HG02852 (cell line): ENCODE measurements around the gene NOL4L.
"Not testable (repeated sequence)": the region's sequence is repeated elsewhere in the genome, so short reads cannot be mapped to it uniquely, and the experiment has no call there.

Experiments used
- ATAC-seq: cut with Tn5 transposase; IDR thresholded peaks from one replicate; pipeline ENCODE4 v1.9.1; 2021; ENCODE audit warnings: mild to moderate bottlenecking, moderate library complexity; ENCODE audit not compliant: unreplicated experiment

The NOL4L gene

GRCh38 chr20:32476684-32477593 lies 108.2 kb downstream of the NOL4L start:
- ATAC-seq, result no peak

GRCh38 chr20:32474967-32475811 lies 109.9 kb downstream of the NOL4L start:
- no peak for ATAC-seq

- ATAC-seq, result no peak
Observed at GRCh38 chr20:32474717-32474966, 110.5 kb downstream of the NOL4L start.

GRCh38 chr20:32474009-32474716 lies 111.0 kb downstream of the NOL4L start:
- no peak for ATAC-seq

- ATAC-seq, result no peak
Observed at GRCh38 chr20:32473231-32474008, 111.7 kb downstream of the NOL4L start.

- ATAC-seq, result no peak
Observed at GRCh38 chr20:32472581-32473207, 112.4 kb downstream of the NOL4L start.

- ATAC-seq, result no peak
Observed at GRCh38 chr20:32470940-32471339, 114.2 kb downstream of the NOL4L start.

GRCh38 chr20:32470025-32470861 lies 114.9 kb downstream of the NOL4L start:
- no peak for ATAC-seq

- ATAC-seq, result no peak
Observed at GRCh38 chr20:32468860-32469259, 116.3 kb downstream of the NOL4L start.

- ATAC-seq, result no peak
Observed at GRCh38 chr20:32468313-32468640, 116.9 kb downstream of the NOL4L start.

GRCh38 chr20:32467506-32468312 lies 117.4 kb downstream of the NOL4L start:
- ATAC-seq, result no peak

GRCh38 chr20:32466739-32467505 lies 118.2 kb downstream of the NOL4L start:
- ATAC-seq, result no peak

- not testable (repeated sequence) for ATAC-seq
Observed at GRCh38 chr20:32465901-32466675, 119.0 kb downstream of the NOL4L start.

- ATAC-seq, result no peak
Observed at GRCh38 chr20:32465092-32465900, 119.8 kb downstream of the NOL4L start.

- no peak for ATAC-seq
Observed at GRCh38 chr20:32464401-32465091, 120.6 kb downstream of the NOL4L start.
